ENCODE results near the gene TOR1A. TPM values are rescaled to one million over a fixed set of nuclear protein-coding genes. Genes with fewer than 3 reads are reported as not detected.
"Not testable (repeated sequence)": the region's sequence is repeated elsewhere in the genome, so short reads cannot be mapped to it uniquely, and the experiment has no call there.

Gene TOR1A
- total RNA-seq, 1 donor from 2014 or later: 22.9 TPM

DNA sequence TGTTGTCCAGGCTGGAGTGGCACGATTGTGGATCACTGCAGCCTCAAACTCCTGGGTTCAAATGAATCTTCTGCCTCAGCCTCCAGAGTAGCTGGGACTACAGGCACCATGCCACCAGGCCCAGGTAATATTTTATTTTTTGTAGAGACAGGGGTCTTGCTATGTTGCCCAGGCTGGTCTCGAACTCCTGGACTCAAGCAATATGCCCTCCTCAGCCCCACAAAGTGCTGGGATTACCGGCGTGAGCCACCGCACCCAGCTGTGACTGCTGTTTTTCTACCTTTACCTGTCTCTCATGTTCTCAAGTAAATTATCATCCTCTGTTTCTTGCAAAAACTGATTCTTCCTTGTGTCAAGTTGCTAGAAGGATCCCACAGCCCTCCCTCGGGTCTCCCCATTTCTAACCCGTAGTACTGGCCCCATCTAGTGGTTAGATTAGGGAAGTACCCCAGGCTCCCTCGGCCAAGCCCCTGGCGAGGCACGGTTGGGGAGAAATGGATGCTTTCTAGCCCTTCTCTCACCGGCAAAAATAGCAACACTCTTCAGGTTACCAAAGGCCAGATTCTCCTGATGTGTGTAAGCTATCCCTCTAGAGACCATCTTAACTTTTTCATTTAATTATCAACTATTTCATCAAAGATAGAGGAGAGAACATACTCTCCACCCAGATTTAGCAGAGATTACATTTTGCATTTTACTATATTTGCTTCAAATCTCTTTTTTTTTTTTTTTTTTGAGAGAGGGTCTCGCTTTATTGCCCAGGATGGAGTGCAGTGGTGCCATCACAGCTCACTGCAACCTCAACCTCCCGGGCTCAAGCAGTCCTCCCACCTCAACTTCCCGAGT, 40.2 kb downstream of the TOR1A start:
- peak in 1 of 2 donors; percentile 66 for DNase-seq (ENCODE audit: low read depth in 2 of 2)

DNA sequence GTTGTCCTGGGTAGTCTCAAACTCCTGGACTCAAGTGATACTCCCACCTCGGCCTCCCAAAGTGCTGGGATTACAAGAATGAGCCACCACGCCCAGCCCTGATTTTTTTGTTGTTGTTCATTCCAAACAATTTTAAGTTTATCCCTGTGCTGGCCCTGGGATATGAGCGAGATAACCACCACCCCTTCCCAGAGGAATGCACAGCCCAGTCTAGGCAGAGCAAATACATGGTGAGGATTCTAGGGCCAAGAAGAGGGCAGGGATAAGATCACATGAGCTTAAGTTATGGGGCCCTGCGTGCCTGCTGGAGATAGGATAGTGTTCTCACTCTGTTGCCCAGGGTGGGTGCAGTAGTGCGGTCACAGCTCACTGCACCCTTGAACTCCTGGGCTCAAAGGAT, 42.0 kb downstream of the TOR1A start:
- DNase-seq (ENCODE audit: low read depth in 2 of 2): no peak

DNA sequence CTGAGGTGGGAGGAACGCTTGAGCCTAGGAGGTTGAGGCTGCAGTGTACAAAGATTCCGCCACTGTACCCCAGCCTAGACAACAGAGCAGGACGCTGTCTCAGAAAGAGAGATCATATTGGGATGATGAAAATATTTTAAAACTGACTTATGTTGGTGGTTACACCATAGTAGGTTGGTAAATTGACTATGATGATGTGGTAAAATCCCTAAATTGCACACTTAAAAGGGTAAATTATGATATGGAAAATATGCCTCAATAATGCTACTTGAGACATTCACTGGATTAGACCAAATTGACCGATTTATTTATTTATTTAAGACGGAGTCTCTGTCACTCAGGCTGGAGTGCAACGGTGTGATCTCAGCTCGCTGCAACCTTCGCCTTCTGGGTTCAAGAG, 42.8 kb downstream of the TOR1A start:
- DNase-seq (ENCODE audit: low read depth in 2 of 2): no peak

DNA sequence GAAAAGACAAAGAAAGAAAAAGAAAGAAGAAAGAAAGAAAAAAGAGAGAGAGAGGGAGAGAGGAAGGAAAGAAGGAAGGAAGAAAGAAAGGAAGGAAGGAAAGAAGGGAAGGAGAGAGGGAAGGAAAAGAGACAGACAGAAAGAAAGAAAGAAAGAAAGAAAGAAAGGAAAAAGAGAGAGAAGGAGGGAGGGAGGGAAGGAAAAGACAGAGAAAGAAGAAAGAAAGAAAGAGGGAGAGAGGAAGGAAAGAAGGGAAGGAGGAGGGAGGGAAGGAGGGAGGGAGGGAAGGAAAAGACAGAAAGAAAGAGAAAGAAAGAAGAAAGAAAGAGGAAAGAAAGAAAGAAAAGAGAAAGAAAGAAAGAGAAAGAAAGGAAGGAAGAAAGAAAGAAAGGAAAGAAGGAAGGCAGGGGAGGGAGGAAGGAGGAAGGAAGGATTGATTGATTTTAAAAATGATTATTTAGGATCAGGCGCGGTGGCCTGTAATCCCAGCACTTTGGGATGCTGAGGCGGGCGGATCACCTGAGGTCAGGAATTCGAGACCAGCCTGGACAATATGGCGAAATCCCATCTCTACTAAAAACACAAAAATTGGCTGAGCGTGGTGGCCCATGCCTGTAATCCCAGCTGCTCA, 44.3 kb downstream of the TOR1A start:
- DNase-seq (ENCODE audit: low read depth in 2 of 2): no peak

DNA sequence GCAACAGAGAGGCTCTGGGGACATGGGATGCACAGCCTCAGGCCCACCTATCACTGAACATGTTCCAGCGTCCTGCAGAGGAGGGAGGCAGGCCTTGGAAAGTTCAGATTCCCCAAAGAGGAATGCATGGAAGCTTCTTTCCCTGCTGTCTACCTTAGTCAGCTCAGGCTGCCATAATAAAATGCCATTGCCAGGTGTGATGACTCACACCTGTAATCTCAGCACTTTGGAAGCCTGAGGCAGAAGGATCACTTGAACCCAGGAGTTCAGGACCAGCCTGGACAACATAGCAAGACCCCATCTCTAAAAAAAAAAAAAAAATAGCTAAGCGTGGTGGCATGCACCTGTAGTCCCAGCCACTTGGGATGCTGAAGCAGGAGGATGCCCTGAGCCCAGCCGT, 45.5 kb downstream of the TOR1A start:
- DNase-seq (ENCODE audit: low read depth in 2 of 2): no peak

DNA sequence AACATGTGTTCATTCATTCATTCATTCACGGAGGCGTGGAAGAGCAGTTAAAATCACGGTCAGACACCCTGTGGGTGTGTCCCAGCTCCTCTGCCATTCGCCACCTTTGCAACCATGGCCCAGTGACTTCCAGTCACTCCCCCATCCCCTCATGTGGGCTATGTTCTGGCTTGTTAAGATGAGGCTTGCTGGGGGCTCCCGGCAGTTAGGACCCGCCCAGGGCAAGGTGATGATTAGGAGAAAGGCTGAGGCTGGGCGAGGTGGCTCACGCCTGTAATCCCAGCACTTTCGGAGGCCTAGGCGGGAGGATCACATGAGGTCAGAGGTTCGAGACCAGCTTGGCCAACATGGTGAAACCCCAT, 46.2 kb downstream of the TOR1A start:
- DNase-seq (ENCODE audit: low read depth in 2 of 2): no peak

DNA sequence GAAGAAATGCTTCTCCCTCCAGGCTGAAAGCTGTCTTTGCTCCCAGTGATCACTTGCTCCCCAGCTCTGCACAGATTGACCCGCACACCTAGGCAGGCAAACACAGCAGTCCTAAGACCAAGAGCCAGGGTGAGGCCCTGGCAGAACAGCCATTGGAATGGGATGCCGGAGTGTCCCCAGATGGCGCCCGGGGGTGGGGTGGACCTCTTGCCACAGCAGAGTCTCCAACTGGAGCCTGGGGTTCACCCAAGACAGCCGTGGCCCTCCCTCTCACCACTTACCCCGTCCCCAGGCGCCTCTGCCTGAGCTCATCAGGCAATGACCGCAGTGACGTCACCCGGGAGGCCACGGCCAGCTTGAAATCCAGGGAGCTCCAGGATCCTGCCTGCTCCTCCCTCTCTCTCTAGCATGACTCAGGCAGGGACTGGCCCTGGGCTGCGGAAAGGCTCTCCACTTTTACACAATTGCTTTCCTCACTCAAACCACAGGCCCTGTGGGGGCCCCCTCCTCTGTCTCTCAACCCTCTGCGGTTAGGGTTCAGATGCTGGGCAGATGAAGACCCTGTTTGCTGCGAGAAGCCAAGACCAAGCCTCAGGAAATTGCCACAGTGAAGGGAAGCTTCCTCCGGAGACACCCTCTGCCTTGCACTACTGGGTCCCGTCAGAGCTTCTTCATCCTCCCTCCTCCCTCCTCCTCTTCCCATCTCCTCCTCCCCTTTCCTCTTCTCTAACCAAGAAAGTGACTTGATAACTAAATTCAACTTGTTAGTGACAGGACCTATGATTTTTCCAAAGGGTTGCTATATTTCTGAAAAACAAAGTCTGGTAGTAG, 46.8 kb downstream of the TOR1A start:
- DNase-seq (ENCODE audit: low read depth in 2 of 2): peak; percentile 16 to 84

DNA sequence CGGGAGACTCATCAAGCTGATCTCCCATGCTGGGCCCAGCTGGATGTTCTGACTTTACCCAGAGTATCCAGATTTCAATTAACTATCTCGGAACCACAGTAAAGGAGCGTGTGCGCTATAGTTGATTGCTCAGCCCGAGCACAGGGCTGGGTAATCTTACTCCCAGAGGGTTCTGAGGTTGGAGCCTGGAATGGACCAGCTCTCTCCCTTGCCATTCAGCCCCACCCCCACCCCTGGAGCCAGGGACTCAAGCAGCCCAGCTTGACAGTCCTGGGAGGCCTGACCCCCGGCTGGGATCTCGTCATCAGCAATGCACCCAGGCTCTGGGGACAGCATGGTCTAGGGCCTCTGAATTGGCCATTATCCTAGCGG, 47.4 kb downstream of the TOR1A start:
- no peak for DNase-seq (ENCODE audit: low read depth in 2 of 2)

DNA sequence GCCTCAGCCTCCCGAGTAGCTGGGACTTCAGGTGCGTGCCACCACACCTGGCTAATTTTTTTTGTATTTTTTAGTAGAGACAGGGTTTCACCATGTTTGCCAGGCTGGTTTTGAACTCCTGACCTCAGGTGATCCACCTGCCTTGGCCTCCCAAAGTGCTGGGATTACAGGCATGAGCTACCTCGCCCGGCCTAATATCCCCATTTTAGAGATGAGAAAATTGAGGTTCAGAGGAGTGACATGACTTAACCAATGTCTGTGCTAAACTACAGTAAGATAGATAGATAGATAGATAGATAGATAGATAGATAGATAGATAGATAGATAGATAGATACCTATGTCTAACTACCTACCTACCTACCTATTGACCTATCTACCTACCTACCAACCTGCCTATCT, 47.8 kb downstream of the TOR1A start:
- not testable (repeated sequence) for DNase-seq (ENCODE audit: low read depth in 2 of 2)

DNA sequence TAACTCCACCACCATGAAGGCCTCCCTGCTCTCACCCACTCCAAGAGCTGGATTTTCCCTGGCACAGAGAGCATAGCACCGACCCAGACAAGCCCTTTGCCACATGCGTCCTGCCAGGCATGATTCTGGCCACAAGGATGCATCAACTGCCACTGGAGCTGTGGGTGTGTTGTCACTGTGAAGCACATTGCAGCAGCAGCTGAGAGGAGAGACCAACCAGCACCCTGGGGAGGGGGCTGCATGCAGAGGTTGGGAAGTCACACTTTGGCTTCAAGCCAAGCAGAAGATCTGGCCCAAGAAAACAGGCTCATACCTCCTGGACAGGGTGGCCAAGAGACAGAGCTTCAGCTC, 48.5 kb downstream of the TOR1A start:
- no peak for DNase-seq (ENCODE audit: low read depth in 2 of 2)

DNA sequence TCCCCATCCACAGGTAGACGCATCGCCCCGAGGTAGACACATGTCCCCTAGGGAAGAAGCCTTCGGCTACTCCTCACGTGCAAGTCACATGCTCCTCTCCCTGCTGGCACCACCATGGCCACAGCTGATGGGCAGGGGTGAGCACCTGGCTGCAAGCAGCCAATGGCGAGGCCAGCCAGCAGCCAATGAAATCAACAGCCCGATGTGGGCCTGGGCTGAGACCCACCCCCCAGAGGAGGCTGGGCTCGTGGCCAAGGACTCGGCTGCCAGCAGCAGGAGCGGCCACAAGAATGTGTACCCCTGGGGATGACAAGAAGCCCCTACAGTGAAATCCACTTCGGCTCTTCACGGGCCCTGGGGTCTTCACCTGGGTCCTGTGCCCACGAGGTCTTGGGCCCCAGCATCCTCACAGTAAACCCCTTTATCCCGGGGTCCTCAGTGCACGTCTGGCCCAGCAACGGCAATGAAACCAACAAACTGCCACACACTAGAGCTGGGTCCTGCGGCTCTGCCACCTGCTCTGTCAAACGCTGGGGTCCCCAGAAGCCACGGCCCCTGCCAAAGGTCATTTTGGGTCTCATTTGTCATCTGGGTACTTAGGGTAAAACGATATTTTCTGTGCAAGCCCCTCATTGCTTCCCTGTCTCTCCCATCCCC, 49.0 kb downstream of the TOR1A start:
- no peak for DNase-seq (ENCODE audit: low read depth in 2 of 2)

DNA sequence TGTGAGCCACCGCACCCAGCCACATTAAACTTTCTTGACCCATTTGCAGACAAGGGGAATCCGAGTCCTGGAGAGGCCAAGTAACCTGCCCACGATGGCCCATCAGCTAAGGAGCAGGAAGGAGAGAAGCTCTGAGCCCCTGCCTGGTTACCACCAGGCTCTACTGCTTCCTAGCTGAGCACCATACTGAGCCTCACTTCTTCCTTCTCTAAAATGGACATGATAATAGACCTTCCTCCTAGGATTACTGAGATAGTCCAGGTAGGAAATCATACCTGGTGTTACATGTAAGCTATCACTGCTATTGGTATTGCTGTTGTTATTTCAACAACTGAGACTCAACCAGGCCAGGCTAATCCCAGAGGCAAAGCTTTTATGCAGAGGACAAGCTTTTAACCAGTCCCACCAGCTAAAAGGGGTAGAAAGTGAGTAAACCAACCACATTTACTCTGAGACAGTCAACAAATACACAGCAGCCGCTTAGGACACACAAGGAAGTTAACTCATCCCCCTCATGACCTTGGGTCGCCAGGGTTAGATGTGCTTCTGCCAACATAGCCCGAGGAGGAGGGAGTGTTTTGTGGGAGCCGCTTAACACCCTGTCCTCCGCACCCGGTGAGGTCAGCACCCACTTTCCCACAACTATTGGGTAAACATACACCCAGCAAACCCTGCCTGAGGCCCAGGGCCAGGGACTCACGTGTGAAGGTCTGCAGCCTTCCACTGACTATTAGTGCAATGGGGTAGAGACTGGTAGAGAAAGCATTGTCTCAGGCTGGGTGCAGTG, 50.5 kb downstream of the TOR1A start:
- DNase-seq (ENCODE audit: low read depth in 2 of 2): peak in 1 of 2 donors; percentile 8

DNA sequence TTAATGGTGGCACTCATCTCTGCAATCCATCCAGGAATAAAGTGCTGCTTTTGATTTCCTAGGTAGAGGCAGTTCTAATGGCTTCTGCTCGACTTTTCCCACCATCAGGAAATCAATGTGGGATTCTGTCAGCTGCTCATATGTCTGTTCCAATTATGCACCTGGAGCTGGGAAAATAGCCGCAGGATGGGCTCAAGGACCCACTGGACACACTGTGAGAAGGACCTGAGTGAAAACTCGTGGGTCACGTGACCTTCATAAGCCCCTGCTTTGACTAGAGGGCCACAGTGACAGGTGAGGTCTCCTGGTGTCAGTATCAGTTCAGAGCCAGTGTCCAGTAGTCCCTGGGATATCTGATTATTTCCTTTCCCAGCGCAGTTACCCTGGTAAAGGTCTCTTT, 53.2 kb downstream of the TOR1A start:
- no peak for DNase-seq (ENCODE audit: low read depth in 2 of 2)

DNA sequence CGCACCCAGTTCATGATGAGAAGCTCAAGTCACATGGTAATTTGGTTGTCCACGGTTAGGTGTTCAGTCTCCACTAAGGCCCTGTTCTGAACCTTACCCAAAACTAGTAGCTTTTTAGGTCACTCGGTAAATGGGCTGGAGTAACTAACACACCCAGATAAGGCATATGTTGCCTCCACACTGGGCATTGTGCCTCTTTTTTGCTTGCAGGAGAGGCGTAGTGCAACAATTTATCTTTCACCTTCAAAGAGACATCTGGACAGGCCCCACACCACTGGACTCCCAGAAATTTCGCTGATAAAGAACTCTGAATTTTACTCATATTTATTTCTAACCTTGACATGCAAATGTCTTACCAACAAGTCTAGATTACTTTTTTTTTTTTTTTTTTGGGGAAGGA, 54.3 kb downstream of the TOR1A start:
- DNase-seq (ENCODE audit: low read depth in 2 of 2): no peak

DNA sequence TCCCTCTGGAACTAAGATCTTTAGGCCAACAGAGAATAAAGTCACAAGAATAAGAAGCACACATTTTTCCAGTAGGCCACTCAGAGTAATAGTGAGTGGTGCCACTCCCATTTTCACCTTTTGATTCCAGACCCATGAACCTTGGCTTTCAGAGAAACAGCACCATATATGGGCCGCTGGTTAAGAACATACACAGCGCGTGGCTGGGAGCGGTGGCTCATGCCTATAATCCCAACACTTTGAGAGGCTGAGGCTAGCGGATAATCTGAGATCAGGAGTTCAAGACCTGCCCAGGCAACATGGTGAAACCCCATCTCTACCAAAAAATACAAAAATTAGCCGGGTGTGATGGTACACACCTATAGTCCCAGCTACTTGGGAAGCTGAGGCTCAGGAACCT, 55.5 kb downstream of the TOR1A start:
- no peak for DNase-seq (ENCODE audit: low read depth in 2 of 2)

DNA sequence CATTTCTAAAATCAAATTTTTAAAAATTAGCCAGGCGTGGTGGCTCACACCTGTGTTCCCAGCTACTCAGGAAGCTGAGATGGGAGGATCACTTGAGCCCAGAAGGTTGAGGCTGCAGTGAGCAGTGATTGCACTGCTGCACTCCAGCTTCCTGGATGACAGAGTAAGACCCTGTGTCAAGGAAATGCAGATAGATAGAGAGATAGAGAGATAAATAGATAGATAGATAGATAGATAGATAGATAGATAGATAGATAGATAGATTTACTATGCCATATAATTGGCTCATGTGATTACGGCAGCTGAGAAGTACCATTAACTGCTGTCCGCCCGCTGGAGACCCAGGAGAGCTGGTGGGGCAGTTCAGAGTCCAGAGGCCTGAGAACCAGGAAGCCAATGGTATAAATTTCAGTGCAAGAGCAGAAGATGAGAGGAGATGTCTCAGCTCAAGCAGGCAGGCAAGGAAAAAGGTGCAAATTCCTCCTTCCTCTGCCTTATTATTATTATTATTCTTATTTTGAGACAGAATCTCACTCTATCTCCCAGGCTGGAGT, 58.1 kb downstream of the TOR1A start:
- no peak for DNase-seq (ENCODE audit: low read depth in 2 of 2)

DNA sequence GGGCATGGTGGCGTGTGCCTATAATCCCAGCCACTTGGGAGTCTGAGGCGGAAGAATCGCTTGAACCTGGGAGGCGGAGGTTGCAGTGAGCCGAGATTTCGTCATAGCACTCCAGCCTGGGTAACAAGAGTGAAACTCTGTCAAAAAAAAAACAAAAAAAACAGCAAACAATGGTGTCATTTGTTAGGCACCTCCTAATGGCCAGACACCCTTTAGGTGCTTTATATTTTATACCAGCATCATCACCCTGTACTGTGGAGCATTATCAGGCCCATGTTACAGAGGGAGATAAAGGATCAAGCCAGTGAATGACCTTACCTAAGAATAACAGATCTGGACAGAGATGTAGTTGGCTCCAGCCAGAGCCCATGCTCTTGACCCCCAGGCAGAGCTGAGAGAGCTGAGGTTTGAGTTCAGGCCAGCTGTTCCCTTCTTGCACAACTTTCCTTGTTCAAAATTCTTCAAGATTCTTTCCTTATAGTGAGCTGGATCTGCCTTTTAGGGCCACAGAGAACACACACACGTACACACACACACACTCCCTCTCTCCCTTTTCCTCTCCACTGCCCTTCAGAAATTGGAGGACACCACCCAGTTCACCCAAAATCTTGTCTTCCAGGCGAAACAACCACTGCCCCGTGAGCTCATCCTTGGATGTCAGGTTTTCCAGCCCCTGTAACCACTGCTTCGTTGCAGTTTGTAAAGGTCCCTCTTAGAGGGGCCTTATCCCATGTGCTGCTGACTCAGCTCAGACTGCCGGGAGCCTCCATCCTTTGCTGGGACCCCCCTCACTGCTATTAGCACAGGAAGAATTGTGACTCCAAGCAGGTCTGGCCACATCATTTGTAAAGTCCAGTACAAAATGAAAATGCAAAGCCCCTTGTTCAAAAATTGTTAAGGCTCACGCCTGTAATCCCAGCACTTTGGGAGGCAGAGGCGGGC, 60.7 kb downstream of the TOR1A start:
- DNase-seq (ENCODE audit: low read depth in 2 of 2): no peak

Measured in dermis microvascular lymphatic vessel endothelial cell (primary cell).